ENCODE results near the gene HOPX.

The HOPX gene

DNA sequence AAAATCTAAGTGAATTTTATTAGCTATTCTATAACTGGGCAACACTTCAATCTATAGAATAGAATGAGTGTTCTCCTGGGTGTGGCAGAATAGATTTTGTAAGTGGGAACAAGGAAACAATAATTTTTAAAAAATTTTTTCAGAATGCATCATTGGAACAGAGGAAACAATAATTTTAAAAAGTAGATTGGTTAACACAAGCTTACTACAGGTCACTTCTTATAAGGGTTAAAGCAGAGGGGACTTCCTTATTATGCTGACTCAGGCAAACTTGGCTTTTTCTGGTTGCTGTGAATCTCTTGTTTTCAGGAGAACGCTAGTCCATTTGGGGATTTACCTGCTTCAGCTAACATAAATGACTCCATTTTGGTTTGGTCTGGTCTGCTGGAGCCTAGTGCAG lies 52.5 kb downstream of the HOPX start:
- TF ChIP-seq, protein P1, sequence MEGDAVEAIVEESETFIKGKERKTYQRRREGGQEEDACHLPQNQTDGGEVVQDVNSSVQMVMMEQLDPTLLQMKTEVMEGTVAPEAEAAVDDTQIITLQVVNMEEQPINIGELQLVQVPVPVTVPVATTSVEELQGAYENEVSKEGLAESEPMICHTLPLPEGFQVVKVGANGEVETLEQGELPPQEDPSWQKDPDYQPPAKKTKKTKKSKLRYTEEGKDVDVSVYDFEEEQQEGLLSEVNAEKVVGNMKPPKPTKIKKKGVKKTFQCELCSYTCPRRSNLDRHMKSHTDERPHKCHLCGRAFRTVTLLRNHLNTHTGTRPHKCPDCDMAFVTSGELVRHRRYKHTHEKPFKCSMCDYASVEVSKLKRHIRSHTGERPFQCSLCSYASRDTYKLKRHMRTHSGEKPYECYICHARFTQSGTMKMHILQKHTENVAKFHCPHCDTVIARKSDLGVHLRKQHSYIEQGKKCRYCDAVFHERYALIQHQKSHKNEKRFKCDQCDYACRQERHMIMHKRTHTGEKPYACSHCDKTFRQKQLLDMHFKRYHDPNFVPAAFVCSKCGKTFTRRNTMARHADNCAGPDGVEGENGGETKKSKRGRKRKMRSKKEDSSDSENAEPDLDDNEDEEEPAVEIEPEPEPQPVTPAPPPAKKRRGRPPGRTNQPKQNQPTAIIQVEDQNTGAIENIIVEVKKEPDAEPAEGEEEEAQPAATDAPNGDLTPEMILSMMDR (conservative IDR thresholded peaks at IDR 0.05; ENCODE audit: low read depth, low read length), result no peak
- DNase-seq (ENCODE audit: low read depth), result no peak
- no peak overlapping the region for H3K4me3 ChIP-seq (ENCODE audit: low read length)

- TF ChIP-seq, protein P1 (conservative IDR thresholded peaks at IDR 0.05; ENCODE audit: low read depth, low read length), result no peak
- no peak for DNase-seq (ENCODE audit: low read depth)
- no peak overlapping the region for H3K4me3 ChIP-seq (ENCODE audit: low read length)
Observed at GRCh38 chr4:56627985-56628384, 53.1 kb downstream of the HOPX start.

DNA sequence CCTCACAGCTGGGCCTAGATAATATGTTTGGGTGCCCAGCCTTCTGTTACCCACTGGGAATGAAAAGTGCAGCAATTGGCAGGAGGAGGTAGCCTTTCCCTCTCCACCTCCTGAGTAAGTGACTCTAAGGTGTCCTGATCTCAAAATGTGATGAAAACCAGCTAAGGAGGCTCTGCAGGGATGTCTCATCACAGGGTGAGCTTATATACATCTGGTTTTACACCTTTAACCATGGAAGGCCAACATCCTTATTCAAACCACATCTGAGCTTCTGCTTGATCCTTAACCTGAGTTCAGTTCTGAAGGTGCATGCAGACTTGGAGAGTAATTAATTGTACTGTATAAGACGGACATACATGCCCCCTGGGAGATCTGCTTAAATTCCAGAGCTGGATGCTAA lies 53.7 kb downstream of the HOPX start:
- no peak for DNase-seq (ENCODE audit: low read depth)
- TF ChIP-seq, protein P1 (conservative IDR thresholded peaks at IDR 0.05; ENCODE audit: low read depth, low read length), result no peak
- H3K4me3 ChIP-seq (ENCODE audit: low read length), result no peak overlapping the region

- no peak overlapping the region for H3K4me3 ChIP-seq (ENCODE audit: low read length)
- TF ChIP-seq, protein P1 (conservative IDR thresholded peaks at IDR 0.05; ENCODE audit: low read depth, low read length), result no peak
- DNase-seq (ENCODE audit: low read depth), result no peak
Observed at GRCh38 chr4:56626963-56627362, 54.1 kb downstream of the HOPX start.

- TF ChIP-seq, protein P1 (conservative IDR thresholded peaks at IDR 0.05; ENCODE audit: low read depth, low read length), result no peak
- no peak for DNase-seq (ENCODE audit: low read depth)
- H3K4me3 ChIP-seq (ENCODE audit: low read length), result no peak overlapping the region
Observed at GRCh38 chr4:56626420-56626819, 54.7 kb downstream of the HOPX start.

DNA sequence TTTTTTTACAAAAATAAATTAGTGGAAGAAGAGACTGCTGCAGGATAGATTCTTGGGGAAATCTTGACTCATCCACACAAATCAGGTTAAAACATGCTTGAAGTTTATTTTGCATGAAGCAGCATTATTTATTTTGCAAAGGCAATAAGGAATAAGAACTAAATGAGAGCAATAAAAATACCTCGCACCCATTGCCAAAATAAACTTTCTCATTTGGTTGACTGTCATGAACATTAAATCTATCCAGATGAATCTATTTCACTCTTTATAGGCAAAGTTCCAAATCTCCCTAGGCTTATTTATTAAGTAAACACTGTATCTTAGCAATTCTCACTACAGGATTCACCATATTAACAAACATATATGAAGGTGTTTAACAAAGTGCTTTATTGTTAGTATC lies 58.9 kb downstream of the HOPX start:
- DNase-seq (ENCODE audit: low read depth), result no peak
- TF ChIP-seq, protein P1 (conservative IDR thresholded peaks at IDR 0.05; ENCODE audit: low read depth, low read length), result no peak
- no peak overlapping the region for H3K4me3 ChIP-seq (ENCODE audit: low read length)

GRCh38 chr4:56619816-56620215 lies 61.3 kb downstream of the HOPX start:
- no peak overlapping the region for H3K4me3 ChIP-seq (ENCODE audit: low read length)
- DNase-seq (ENCODE audit: low read depth), result no peak
- TF ChIP-seq, protein P1 (conservative IDR thresholded peaks at IDR 0.05; ENCODE audit: low read depth, low read length), result no peak
